Kidney (tissue), 14 donors: ENCODE results near the gene ABCG1. TPM values are rescaled to one million over a fixed set of nuclear protein-coding genes. Genes with fewer than 3 reads are reported as not detected.

ENCODE experiments used
- DNase-seq, 5 donors: peaks; one replicate each; pipeline ENCODE4 v3.0.0-alpha.2; 2013 to 2020
- FAIRE-seq: peaks from 2 replicates; lab custom pipeline; 2012; peaks lifted over from hg19 to GRCh38; lab: Jason Lieb, UNC
- H3K27ac ChIP-seq, 2 donors: one replicate each; pipeline ENCODE4 v1.7.0; 2013; ENCODE audit warnings: low read depth in 2 of 2, low read length in 2 of 2, inconsistent platforms in 1 of 2
- H3K27me3 ChIP-seq: one replicate; pipeline ENCODE4 v1.7.1; 2013; ENCODE audit warnings: low read length, inconsistent platforms; ENCODE audit not compliant: control insufficient read depth, insufficient read depth
- H3K36me3 ChIP-seq, 3 donors: one replicate each; pipeline versions ENCODE4 v1.7.0 to v1.7.1; 2013; ENCODE audit warnings: low read length in 3 of 3, control low read depth in 1 of 3, inconsistent platforms in 1 of 3; ENCODE audit not compliant: insufficient read depth in 3 of 3, control insufficient read depth in 2 of 3
- H3K4me1 ChIP-seq, 3 donors: one replicate each; pipeline versions ENCODE4 v1.7.0 to v1.7.1; 2013; ENCODE audit warnings: low read length in 3 of 3, inconsistent platforms in 1 of 3, low read depth in 1 of 3; ENCODE audit not compliant: control insufficient read depth in 2 of 3, insufficient read depth in 2 of 3
- H3K4me3 ChIP-seq, 3 donors: one replicate each; pipeline versions ENCODE4 v1.7.0 to v1.8.1; 2013; ENCODE audit warnings: low read length in 3 of 3, control low read depth in 1 of 3, inconsistent platforms in 1 of 3
- H3K9ac ChIP-seq, 3 donors: one replicate each; pipeline versions ENCODE4 v1.7.0 to v1.7.1; 2013; ENCODE audit warnings: low read length in 3 of 3, control low read depth in 1 of 3, inconsistent platforms in 1 of 3
- H3K9me3 ChIP-seq, 3 donors: one replicate each; pipeline versions ENCODE4 v1.7.0 to v1.7.1; 2013; ENCODE audit warnings: low read length in 3 of 3, control low read depth in 1 of 3, inconsistent platforms in 1 of 3; ENCODE audit not compliant: control insufficient read depth in 2 of 3, insufficient read depth in 1 of 3
- CTCF ChIP-seq: IDR thresholded peaks from 3 replicates; pipeline ENCODE4 v1.5.1; 2012; ENCODE audit warnings: mild to moderate bottlenecking, moderate library complexity, borderline replicate concordance; ENCODE audit not compliant: insufficient read depth; ENCODE audit errors: extremely low read depth
- intact Hi-C: fragments of 100-400 bp; cut with DNase I; formaldehyde crosslinking; loops from one replicate; pipeline ENCODE4 v1.11.1; 2022
- polyA plus RNA-seq: library from polyadenylated mRNA; stranded (reverse); fragments of 350-450 nt; fragmentation: Illumina TruSeq; extraction: RNeasy Lipid Tissue Mini Kit (QIAGEN cat#74804); gene quantifications from one replicate; pipeline ENCODE4 v1.2.3, GENCODE V29; 2014; ENCODE audit warnings: low read depth, low replicate concordance; ENCODE audit not compliant: insufficient read depth
- total RNA-seq: library from RNA; stranded (reverse); fragmentation: NEBNext Ultra II Directional; extraction: Animal tissue kit (Norgen Biotek cat#: 25700); gene quantifications from one replicate; pipeline ENCODE4 v1.2.1, GENCODE V29; 2021
- donor health status: control.
- donor health status: control.
- donor health status: control.
- donor health status: control.
- donor health status: control.
- donor health status: DM: yes; HTN: yes; CAD: no.
- donor health status: Normal renal cell carcinoma (clear cell type).

Gene ABCG1
- total and polyA plus RNA-seq, 2 donors from 2014 or later = 5.6 to 27.6 TPM

DNA sequence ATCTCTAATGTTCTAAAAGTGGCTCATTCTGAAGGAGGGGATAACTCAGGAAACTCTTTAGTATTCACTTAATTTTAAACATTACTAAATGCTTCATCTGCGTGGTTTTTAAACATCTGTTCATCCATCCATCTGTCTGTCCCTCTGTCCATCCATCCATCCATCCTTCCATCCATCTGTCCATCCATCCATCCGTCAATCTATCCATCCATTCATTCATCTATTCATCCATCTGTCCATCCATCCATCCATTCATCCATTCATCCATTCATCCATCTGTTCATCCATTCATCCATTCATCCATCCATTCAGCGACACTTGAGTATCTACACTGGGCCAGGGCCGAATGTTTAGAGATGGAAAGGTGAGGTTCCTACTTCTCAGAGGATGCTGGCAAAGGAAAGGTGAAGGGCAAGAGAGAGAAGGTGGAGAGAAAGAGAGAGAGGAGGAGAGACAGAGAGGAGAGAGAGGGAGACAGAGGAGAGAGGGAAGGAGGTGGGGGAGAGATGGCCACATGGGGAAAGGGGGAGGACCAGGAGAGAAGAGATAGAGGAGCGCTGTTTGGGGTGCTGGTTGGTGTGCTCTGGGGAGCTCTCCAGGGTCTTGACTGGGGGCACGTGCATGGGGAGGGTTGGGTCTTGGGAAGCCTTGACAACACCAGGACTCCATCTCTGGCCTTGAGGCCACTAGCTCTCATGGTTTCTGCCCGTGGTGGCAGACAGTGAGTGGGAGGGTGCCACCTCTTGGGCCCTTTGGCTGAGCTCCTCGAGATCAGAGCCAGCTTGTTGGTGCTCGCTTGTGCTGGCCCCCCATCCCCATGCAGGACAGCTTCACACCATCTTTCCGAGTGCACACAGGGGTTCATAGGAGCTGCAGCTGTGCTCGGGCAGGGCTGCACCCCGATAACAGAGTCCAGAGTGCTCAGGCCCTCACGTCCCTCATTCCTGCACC lies 45.6 kb downstream of the ABCG1 start:
- no peak for TF ChIP-seq CTCF
- FAIRE-seq (no peak), DNase-seq (no peak)
- H3K36me3 ChIP-seq = no peaks in the 10 kb centered on the region
- intact Hi-C loops = no loop called here
- H3K4me3 ChIP-seq = no peak overlapping the region
- no peaks in the 10 kb centered on the region for H3K9me3 ChIP-seq
- H3K4me1 ChIP-seq = peaks cover 0 to 11% (median 9%) of the 10 kb centered on the region in 3 donors
- peak overlapping the region in 1 of 2 donors; percentile 60 for H3K27ac ChIP-seq
- no peaks in the 10 kb centered on the region for H3K27me3 ChIP-seq
- peak overlapping the region in 1 of 3 donors; percentile 17 for H3K9ac ChIP-seq

GRCh38 chr21:42265231-42265812 lies 46.4 kb downstream of the ABCG1 start:
- TF ChIP-seq CTCF = no peak
- FAIRE-seq = no peak
- H3K27me3 ChIP-seq = no peaks in the 10 kb centered on the region
- H3K9ac ChIP-seq = no peak overlapping the region
- no peak overlapping the region for H3K4me3 ChIP-seq
- no peak overlapping the region for H3K27ac ChIP-seq
- H3K9me3 ChIP-seq = no peaks in the 10 kb centered on the region
- H3K36me3 ChIP-seq = no peaks in the 10 kb centered on the region
- peaks cover 0 to 11% (median 9%) of the 10 kb centered on the region in 3 donors for H3K4me1 ChIP-seq
- intact Hi-C loops = no loop called here
- DNase-seq = peak in 1 of 5 donors; percentile 78

DNA sequence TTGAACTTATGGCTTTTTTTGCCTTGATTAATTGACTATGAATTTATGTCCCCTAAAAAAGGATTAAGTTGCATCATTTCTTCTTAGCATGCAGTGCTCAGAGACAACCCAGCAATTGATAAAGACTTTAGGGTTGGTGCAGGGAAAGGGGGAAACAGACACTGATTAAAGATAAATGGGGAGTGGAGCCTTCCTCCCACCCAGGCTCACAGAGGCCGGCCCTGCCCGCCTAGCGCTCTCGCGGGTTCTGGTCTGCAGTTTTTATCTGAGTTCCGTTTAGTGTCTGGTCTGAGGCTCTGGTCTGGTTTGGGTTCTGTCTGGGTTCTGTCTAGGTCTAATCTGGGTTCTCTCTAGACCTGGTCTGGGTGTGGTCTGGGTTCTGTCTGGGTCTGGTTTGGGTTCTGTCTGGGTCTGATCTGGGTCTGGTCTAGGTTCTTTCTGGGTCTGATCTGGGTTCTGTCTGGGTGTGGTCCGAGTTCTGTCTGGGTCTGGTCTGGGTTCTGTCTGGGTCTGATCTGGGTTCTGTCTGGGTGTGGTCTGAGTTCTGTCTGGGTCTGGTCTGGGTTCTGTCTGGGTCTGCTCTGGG lies 48.1 kb downstream of the ABCG1 start:
- Histone ChIP-seq H3K27me3 (no peaks in the 10 kb centered on the region), H3K4me3 (no peak overlapping the region), H3K27ac (no peak overlapping the region), H3K36me3 (no peaks in the 10 kb centered on the region), H3K9ac (no peak overlapping the region), H3K9me3 (no peaks in the 10 kb centered on the region), H3K4me1 (peaks cover 0 to 11% (median 7%) of the 10 kb centered on the region in 3 donors)
- no peak for DNase-seq
- intact Hi-C loops = no loop called here
- FAIRE-seq = no peak
- no peak for TF ChIP-seq CTCF
